Right renal cortex interstitium (tissue), 3 donors: ENCODE data around the gene POLR2F. TPM values are rescaled to one million over a fixed set of nuclear protein-coding genes. Genes with fewer than 3 reads are reported as not detected.
"Not testable (repeated sequence)": the region's sequence is repeated elsewhere in the genome, so short reads cannot be mapped to it uniquely, and the experiment has no call there.

ENCODE experiments used
- DNase-seq, 3 donors: peaks; one replicate each; pipeline ENCODE4 v3.0.0-alpha.2; 2013; ENCODE audit warnings: low read depth in 3 of 3, low spot score in 2 of 3
- polyA plus RNA-seq, 3 donors: library from polyadenylated mRNA; unstranded; fragments of 120-200 nt; gene quantifications; one replicate each; pipeline ENCODE4 v1.2.1, GENCODE V29; 2013; ENCODE audit not compliant: insufficient read length in 3 of 3

The POLR2F gene
- polyA plus RNA-seq, 3 donors = 66.2 to 78.4 (median 72.5) TPM

DNA sequence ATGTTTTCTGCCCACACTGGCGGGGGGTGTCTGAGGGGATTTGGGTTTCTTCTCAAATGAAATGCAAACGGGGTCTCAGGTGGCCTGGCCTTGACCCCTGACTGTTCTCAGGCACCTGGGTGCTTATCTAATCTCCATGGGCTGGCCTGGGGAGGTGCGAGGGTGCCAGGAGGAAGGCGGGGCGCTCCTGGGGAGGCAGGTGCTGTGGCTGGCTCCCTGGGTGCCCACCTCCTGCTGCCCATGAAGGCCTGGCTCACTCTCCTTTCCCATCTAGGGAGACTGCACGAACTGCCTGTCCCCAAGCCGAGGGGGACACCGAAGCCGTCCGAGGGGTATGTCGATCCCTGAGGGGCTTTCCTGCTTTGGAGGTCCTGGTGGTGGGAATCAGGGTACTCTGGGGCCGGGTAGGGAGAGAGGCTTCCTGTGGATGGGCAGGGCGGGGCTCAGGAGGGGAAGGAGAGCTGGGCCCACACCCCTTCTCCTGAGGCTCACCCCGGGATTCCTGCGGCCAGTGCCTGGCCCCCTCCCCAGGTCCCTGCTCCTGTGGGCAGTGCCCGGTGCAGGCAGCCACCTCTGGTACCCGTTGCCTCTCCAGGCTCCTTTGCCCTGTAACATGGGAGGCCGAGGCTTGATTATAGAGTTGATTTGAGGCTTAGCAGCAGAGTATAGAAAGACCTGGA lies 29.0 kb upstream of the POLR2F start:
- DNase-seq = no peak

DNA sequence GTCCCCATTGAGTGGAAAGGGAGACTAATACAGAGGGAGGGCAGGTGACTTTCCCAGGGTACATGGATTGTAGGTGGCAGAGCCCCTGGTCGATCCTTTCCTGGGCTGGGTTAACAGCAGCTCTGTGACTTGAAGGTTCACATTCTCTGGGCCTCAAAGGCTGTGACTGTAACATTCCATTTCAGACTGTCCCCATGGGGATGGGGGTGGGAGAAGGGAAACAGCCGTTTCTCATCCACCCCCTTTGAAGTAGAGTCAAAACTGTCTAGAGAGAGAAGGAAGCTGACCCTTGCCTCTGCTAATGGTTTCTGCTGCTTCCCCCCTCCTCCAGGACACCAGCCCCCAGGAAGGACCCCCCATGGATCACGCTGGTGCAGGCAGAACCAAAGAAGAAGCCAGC lies 28.2 kb upstream of the POLR2F start:
- DNase-seq = no peak

DNA sequence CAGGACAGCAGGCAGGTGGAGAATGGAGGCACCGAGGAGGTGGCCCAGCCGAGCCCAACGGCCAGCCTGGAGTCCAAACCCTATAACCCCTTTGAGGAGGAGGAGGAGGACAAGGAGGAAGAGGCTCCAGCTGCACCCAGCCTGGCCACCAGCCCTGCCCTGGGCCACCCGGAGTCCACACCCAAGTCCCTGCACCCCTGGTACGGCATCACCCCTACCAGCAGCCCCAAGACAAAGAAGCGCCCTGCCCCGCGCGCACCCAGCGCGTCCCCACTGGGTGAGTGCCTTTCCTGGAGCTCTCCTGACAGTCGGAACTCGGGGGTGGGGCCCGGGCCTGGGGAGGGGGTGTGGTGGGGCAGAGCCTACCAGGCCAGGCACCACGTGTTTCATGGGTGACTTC lies 27.7 kb upstream of the POLR2F start:
- no peak for DNase-seq

DNA sequence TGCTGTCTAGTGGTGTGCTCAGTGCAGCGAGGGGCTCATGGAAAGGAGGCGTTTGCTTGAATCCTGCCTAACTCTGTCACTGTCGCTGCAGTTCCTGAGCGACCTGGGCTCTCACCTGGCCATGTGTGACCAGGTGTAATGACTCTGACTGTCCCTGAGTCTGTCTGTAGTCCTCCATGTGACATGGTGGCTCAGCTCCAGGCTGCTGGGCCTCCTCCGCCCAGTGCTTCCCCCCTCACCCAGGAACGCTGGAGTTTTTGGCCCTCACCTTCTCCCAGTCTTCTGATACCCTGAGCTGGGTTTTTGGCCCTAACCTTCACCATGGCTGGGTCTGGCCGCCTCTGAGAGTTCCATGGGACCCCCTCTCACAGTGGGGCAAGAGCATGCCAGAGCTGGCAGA lies 27.1 kb upstream of the POLR2F start:
- no peak for DNase-seq

DNA sequence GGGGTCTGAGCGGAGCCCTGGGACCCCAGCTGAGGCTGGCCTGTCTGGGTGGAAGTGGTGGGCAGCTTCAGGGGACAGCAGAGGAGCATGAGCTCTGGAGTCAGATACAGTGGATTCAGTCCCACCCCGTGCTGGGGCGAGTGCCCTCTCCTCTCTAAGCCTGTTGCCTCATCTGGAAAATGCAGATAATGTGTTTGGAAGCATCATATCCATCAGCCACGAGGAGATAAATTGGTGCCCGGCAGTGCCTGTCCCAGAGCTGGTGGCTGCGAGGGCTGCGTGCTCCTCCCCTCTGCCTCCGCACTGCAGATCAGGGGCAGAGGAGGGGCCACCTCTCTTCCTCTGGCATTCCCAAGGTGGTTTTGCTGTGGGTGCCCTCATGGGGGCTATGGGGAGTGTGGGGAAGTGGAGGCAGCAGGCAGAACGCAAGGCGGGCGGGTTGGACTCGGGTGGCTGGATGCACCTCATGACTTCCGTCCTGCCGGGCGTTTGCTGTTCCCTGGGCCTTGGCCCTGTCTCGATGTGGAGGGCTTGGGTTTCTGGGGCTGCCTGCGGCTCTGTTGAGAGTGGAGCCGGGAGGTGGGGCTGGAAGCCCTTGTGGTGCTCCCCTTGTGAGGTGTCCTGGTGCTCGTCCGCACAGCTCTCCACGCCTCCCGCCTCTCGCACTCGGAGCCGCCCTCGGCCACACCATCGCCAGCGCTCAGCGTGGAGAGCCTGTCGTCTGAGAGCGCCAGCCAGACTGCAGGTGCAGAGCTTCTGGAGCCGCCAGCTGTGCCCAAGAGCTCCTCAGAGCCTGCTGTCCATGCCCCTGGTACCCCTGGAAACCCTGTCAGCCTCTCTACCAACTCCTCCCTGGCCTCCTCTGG lies 26.5 kb upstream of the POLR2F start:
- DNase-seq = no peak

DNA sequence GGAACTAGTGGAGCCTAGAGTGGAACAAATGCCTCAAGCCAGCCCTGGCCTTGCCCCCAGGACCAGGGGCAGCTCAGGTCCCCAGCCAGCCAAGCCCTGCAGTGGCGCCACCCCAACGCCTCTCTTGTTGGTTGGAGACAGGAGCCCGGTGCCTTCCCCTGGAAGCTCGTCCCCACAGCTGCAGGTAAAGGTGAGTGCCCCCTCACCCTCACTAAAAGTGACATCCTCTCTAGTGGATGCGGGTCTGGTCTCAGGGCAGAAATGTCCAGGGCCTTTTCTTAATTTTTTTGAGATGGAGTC lies 25.9 kb upstream of the POLR2F start:
- DNase-seq = no peak

DNA sequence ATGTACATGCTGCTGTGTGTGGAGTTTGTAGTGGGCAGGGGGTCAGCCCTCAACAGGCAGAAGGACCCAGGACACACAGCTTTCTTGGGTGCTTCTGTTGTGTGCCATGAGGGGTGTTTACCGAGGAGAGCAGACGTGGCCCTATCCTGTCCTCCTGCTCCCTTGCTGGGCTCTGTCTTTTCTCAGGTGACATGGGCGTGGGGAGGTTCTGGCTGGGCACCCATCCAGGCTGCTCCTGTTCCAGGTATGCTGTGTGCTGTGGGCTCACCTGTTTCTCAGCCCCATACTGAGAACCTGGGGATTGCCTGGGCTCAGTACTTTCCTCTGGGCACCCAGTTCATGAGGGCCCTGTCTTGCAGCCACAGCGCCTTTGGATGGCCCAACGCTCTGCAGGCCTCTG lies 24.1 kb upstream of the POLR2F start:
- DNase-seq = no peak

DNA sequence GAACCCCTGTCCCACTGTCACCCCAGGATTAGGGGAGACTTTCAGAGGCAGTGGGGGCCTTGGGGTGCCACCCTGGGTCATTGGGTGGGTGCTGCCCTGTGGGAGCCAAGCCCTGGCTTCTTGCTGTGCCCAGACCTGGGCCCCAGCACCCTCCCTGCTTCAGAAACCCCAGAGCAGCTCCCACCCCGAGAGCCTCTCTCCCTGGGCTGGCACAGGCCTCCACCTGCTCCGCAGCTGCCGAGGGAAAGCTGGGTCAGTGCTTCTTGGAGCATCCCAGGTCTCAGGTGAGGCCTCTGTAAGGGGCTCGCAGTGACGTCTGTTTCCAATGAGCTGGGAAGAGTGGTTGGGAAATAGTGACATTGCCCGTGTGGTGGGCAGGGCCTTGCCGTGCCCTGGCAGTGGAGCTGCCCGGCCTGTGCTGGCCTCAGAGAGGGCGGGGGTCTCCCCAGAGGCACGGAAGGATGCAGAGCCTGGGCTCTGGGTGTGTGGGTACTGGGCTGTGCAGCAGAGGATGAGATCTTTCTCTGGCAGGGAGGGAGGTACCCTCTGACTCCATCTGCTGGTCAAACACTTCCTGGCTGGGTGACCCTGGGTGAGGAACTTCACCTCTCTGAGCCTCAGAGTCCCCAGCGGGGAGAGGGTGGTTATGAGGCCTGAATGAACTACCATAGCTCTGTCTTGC lies 23.1 kb upstream of the POLR2F start:
- no peak for DNase-seq

DNA sequence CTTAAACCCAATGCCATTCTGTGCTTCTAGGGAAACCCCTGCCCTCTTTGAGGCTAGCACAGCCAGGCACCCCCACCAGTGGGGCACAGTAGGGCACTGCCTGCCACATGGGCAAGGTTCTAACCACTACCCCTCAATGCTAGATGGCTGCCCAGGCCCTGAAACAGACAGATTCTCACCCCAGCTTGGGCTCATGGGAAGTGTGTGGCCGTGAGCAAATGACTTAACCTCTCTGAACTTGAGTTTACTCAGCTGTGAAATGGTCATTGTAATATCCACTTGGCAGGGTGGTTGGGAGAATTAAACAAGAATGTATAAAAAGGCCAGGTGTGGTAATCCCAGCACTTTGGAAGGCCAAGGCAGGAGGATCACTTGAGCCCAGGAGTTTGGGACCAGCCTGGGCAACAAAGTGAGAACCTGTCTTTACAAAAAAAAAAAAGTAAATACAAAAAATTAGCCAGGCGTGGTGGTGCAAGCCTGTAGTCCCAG lies 22.5 kb upstream of the POLR2F start:
- no peak for DNase-seq

DNA sequence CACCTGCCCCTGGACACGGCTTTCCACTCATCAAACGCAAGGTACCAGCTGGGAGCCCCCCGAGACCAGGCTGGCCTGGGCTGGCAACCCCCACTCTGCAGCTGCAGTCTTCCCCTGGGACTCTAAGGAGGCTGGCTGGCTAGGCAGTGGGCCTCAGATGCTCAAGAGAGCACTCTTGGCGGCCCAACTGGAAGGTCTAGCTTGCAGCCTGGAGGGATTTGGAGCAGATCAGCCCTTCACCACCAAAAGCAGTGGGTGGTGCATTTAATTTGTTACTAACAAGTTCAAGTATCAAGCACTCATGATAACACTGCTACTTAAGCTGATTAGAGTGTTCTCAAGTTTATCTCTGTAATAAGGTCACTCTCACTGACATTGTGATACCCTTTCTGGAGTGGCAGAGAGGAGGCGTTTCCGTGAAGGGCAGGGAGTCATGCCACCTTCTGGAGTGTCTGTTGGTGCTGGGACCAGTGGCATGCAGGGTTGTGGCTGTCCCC lies 21.6 kb upstream of the POLR2F start:
- DNase-seq = no peak

DNA sequence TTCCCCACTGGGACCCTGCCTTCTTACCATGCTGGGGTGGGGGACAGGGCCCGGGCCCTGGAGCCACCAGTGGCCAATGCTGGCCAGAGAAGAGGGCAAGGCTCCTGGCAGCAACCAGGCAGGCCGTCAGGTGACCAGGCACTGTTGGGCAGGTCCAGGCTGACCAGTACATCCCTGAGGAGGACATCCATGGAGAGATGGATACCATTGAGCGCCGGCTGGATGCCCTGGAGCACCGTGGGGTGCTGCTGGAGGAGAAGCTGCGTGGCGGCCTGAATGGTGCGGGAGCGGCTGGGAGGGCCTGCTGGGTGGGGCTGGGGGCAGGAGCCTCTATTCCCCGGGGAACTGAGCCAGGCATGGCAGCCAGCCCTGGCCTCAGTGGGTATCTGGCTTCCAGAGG lies 21.1 kb upstream of the POLR2F start:
- DNase-seq = no peak

DNA sequence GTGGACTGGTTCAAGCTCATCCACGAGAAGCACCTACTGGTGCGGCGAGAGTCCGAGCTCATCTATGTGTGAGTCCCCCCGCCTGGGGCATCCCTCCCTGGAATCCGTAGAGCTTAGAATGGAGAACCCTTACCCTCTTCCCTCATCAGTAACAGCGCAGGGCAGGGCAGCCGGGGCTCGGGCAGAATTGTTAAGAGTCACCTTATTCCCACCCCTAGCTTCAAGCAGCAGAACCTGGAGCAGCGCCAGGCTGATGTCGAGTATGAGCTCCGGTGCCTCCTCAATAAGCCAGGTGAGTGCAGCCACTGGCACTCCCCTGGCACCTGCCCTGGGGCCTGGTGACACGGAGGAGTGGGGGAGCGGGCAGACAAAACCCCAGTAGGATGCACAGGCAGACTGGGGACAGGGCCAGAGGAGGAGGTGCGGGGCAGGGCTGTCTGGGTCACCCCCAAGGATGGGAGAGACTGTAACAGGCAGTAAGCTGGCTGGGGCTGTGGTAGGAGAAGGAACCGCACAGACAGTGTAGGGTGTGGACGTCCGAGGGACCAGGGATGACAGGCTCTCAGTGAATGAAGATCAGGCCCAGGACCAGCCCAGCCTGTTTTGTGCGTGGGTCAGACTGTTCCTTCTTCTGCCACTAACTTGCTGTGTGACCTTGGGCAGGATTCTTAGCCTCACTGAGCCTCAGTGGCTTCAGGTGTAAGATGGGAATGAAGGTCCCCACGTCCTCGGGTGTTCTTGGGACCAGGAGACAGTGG lies 20.5 kb upstream of the POLR2F start:
- DNase-seq = no peak

DNA sequence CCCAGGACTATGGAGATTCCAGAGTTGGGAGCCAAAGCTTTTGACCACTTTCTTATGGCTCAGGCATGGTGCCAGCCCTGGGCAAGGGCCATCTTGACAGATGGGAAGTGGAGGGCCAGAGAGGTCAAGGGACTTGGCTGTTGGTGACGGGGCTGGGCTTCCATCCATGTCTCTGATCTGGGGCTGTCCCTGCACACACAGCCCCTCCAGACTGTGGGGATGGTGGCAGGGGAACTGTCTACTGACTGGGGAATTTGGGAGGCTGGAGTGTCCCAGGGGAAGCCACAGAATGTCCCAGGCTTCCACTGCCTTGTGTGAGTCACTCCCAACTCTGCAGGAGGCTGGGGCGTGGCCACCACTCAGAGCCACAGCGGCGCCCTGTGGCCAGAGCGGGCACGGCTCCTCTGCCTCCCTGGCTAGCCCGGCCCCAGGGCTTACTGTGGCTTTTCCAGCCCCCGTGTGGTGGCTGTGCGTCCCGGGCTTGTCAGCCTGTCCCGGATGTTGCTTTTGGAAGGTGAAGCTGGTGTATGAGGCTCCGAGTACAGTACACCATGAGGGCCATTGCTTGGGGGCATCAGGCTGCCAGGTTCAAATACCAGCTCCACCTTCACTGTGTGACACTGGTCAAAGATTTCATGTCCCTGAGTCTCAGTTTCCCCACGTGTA lies 19.7 kb upstream of the POLR2F start:
- DNase-seq = no peak

DNA sequence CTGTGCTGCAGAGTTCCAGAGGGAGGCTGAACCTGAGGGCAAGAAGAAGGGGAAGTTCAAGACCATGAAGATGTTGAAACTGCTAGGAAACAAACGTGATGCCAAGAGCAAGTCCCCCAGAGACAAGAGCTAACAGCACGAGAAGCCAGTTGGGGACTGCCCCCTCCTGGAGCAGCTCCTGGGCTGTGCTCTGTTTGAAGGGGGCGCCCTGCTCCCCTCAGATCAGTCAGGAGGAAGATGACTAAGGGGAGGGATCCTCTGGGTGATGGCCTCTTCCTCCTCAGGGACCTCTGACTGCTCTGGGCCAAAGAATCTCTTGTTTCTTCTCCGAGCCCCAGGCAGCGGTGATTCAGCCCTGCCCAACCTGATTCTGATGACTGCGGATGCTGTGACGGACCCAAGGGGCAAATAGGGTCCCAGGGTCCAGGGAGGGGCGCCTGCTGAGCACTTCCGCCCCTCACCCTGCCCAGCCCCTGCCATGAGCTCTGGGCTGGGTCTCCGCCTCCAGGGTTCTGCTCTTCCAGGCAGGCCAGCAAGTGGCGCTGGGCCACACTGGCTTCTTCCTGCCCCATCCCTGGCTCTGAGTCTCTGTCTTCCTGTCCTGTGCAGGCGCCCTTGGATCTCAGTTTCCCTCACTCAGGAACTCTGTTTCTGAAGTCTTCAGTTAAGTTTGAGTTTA lies 12.7 kb upstream of the POLR2F start:
- DNase-seq = no peak

DNA sequence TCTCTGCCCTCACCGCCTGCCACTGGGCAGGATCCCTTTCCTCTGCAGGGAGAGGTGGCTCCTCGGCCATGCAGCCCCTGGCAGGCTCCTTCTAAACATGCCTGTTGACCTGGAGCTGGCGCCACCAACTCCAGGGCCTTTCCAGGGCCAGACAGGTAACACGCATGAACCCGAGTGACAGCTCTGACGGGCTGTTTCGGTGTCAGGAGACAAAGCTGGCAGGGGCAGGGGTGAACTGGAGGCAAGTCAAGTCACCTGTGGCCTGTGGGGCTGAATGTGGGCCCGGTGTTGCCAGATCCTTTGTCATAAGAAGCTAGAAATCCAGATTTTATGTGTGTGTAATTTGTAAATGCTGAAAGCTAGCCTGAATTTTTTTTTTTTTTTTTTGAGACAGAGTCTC lies 11.4 kb upstream of the POLR2F start:
- DNase-seq = no peak

DNA sequence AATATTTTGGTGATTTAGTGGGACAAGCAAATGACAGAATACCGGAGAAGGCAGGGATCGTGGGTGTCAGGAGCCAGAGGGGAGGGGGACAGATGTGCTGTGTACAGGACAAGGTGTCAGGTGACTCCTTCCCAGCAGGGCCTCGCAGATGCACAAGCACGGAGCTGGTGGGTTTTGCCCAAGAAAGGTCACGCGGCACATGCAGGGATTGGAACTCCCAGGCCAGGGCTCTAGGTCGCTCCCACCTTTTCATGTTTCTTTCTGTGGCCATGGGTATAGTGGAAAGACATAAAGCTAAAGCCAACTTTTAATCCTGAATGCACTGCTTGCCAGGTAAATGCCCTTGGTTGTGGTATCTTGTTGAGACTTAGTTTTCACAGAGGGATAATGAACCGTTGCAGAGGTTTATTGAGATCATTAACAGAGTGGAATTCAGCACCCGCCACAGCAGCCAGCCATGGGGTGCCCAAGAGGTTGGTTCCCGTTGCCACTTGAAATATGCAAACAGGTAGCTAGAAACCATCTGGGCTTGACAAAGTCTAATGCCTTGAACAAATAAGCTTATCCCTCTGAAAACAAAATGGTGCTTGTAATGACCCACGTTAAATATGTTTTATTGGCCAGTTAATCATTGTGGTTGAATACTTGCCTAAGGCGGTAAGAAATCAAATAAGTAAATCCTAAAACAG lies 10.2 kb upstream of the POLR2F start:
- DNase-seq = no peak

DNA sequence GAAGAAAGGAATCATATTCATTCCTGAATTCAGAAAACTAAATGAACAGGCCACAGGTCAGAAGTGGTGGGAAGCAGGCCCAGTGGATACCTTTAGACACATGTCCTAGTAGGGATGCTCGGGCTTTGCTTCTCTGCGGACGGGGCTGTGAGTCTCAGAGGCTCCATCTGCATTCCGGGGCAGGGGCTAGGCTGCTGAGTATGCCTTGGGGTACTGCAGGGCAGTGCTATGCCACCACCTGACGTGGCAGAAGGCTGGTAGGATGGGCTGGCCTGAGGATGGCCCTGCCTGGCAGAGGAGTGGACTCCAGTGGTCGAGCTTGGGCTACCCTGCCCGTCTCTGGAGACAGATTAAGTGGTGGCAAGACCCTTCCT lies 9.7 kb upstream of the POLR2F start:
- DNase-seq = no peak

DNA sequence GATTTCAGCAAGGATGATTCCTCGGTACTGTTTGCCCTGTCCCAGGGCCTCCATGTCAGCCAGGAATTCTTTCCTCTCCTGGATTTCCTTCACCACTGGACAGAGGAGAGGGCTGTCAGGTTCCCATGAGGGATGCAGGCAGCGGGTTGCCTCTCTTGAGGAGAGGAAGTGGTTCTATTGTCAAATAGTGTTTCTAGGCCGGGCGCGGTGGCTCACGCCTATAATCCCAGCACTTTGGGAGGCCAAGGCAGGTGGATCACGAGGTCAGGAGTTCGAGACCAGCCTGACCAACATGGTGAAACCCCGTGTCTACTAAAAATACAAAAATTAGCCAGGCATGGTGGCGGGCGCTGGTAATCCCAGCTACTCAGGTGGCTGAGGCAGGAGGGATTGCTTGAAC lies 9.1 kb upstream of the POLR2F start:
- DNase-seq = not testable (repeated sequence)

DNA sequence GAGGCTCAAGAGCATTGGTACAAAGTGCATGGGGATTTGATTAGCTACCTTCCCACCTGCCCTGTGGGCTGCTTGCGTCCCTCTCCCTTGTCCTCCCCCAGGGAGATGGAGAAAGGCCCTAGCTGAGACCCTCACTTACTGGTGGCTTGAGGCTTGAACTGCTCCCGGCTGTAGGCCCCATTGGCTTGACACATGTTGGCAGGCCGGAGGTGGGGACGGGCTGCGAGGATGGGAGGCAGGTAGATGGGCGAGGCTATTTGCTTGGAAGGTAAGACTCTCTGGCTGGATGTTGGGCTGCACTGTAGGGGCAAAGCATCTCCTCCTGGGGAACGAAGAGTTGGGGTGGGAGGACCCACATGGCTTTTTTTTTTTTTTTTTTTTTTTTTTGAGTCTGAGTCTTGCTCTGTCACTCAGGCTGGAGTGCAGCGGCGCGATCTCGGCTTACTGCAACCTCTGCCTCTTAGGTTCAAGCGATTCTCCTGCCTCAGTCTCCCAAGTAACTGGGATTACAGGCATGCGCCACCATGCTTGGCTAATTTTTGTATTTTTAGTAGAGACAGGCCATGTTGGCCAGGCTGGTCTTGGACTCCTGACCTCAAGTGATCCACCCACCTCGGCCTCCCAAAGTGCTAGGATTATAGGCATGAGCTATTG lies 6.2 kb upstream of the POLR2F start:
- not testable (repeated sequence) for DNase-seq
